GM19238 (cell line): ENCODE measurements around the gene ARAP1.

Experiments
- DNase-seq: peaks from one replicate; pipeline ENCODE4 v3.0.0; 2011; ENCODE audit warnings: low spot score; ENCODE audit not compliant: insufficient read length

The ARAP1 gene

DNA sequence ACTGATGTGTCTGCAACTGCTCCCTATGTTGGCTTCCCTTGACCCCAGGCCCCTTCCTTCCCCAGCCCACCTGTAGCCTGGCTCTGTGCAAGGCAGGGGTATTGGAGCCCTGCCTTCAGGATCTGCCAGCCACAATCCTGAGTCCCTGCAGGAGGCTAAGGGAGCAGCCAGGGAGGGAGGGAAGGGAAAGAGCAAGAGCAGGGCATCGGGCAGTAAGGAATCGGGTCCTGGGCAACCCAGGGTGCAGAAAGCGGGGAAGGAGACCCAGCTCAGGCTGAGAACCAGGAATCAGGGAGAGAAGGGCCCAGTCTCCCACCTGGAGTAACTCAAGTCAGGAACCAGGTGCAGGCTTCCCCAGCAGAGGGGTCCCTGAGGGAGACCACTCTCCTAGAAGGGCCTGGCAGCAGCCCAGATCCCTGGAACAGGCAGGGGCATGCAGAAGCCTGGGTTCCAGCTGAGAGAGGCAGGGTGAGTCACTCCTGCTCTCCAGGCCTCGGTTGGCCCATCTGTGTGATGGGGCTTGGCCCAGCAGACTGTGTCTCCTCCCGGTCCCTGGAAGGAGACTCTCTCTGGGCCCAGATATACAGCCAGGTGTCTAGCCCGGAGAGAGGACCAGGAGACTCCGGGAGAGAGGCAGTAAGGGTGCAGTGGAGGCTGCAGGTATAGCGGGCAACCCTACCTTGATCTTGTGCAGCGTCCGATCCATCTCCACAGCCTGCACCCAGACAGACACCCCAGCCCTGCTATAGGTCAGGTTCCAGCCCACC is 28.3 kb upstream of the ARAP1 start:
- DNase-seq = no peak

GRCh38 chr11:72779495-72780128 is 27.4 kb upstream of the ARAP1 start:
- DNase-seq = no peak

DNA sequence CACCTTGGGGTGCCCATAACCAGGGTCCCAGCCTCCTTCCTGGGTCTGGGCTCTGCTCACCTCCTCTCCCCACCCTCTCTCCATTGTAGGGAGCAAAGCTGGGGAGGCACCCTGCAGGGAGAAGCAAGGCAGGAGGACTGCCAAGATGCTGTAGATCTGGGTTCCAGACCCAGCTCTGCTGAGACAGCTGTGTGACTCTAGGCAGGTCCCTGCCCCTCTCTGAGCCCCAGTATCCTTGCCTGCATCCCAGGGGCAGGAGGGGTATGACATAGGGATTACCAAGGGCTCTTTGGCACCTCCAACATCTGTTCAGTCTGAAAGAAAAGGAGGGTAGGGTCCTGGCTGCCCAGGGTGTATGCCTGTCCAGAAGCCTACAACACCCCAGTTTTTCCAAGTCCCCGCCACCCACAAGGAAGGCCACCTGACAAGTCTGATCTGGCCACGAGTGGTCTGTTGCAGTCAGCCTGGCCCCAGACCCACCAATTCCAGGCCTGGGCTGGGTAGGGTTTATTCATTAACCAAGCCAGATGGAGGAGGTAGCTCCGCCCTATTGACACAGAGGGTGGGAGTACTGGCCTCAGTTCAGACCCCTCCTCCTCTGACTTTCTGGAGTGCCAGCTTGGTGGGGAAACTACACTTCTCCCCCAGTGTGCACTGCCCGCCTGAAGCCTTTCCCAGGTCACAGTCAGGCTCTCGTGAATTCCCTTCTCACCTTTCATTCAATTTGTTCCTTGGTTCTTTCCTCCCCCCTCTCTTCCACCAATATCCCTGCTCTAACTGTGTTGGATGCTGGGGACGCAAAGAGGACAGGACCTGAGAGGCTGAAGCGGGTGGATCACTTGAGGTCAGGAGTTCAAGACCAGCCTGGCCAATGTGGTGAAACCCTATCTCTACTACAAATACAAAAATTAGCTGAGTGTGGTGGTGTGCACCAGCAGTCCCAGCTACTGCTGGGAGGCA is 26.6 kb upstream of the ARAP1 start:
- no peak for DNase-seq

- DNase-seq = no peak
Observed at GRCh38 chr11:72777755-72778278, 25.6 kb upstream of the ARAP1 start.

DNA sequence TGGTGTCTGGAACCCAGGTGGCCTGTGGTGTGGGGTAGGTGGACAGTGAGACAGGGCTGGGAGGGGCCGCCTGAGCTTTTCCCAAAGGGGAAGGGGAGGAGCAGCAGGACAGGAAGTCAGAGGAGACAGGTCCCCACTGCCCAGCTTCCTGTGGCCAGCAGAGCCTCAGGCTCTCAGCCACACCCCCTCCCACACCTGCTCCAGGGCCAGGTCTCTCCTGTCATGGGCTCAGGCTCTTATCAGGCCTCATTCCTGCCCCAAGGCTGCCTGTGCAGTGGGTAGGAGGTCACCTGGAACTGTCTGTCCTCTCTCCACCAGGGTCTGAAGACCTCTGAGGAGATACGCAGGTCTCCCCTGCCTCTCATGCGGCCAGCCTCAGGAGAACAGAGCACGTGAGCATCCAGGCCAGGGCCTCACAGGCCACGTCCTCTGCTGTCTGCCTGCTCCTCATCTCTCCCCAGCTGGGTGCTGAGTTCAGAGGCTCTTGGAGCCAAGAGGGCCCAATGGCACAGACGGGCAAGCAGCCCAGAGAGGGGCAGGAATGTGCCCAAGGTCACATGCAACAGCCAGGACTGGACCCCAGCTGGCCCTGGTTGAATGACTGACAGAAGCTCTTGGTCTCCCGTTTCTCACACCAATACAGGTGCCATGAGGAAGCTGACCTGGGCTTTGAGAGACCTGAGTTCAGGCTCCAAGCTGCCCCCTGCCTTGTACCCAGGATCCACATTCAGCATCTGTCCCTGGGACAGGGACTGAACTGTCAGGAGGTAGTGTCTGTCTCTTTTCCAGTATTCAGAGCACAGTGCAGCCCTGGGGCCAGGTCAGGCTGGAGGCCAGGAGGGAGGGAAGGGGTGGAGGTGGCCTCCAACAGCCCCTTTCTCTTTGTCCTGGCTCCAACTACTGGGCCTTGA is 24.9 kb upstream of the ARAP1 start:
- no peak for DNase-seq

DNA sequence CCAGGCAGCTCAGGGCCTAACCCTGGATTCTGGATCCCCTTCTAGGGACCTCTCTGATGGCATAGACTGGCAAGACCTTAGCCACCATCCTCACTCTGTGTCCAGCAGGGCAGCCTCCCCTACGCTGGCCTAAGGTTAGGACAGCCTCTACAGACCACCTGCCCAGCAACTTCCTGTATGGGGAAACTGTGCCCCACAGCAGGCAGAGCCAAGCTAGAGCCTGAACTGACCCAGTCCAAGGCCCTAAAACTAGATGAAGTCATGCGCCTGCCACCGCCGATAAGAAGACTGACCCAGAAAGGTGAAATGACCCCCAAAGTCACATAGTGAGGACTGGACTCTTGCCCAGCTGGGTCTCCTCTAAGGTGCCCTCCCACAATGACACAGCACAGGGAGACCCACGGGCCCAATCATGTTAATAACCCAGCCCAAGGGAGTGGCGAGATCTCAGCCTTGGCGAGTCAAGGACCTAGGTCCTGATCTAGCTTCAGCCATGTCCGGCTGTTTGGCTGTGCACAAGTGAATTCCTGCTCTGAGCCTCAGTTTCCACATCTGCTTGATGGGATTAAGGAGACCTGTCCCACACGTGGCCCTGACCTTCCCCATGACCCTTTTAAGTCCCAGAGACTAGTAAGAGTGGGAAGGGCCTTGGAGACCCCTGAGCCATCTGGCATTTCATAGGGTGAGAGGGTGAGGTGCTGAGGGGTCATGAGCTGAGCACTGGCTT is 24.1 kb upstream of the ARAP1 start:
- no peak for DNase-seq

DNA sequence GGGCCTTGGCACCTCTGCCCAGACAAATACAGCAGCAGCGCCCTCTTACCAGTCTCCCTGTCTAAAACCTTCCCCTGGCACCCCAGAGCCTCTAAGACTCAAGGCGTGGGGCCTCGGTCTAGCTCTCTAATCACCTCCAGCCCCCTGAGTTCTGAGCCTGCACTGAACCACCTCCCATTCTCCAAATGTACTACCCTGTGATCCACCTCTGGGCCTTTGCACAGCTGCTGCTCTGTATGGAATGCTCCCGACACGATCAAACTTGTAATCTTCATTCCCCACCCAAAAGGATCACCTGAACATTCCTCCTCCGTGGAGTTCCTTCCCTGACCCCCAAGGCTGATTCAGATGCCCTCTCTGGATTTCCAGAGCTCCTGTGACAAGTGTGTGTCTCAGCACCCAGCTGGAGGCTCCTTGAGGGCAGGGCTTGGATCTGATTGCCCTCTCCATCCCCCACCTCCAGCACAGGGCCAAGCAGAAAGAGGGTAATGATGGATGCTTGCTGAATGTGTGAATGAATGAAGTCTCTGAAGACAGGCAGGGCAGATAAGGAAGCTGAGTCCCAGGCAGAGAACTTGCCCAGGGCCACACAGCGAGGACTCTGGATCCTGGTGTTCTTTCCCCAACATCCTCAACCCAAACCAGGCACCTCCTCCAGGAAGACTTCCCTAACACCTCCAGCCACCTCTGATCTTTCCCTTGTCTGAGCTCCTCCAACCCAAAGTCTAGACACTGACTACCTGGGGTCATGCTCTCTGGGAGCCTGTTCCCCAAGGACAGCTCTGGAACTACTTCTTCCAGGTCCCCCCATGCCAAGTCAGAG is 23.3 kb upstream of the ARAP1 start:
- DNase-seq = no peak

GRCh38 chr11:72774499-72774898 is 22.3 kb upstream of the ARAP1 start:
- no peak for DNase-seq

- no peak for DNase-seq
Observed at GRCh38 chr11:72773696-72774095, 21.5 kb upstream of the ARAP1 start.

DNA sequence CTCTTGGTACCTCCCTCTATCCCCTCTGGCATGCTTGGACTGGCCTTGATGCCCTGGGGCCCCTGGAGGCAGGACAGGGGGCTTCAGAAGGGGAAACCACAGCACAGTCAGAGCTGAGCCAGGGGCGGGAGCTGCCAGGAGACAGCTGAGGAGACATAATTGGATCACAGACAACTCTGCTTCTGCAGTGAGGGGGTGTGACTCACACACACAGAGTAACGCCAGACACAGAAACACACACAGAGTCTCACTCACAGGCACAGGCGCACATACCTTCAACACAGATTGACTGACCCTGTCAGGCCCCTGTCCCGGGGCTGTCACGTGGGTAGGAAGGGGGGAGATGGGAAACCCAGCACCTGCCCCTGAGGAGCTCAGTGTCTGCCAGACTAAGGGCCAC is 21.1 kb upstream of the ARAP1 start:
- DNase-seq = no peak

DNA sequence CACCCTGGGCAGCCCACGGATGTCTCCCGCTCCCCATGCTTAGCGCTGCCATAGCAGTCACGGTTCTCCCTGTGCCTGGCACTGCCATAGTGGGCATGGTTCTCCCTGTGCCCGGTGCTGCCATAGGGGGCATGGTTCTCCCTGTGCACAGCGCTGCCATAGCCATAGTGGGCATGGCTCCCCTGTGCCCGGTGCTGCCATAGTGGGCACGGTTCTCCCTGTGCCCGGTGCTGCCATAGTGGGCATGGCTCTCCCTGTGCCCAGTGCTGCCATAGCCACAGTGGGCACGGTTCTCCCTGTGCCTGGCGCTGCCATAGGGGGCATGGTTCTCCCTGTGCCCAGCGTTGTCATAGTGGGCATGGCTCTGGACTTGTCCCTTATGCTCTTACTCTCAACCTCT is 19.9 kb upstream of the ARAP1 start:
- no peak for DNase-seq

- no peak for DNase-seq
Observed at GRCh38 chr11:72771507-72771906, 19.3 kb upstream of the ARAP1 start.

- no peak for DNase-seq
Observed at GRCh38 chr11:72770799-72771198, 18.6 kb upstream of the ARAP1 start.

GRCh38 chr11:72769680-72770079 is 17.5 kb upstream of the ARAP1 start:
- no peak for DNase-seq

DNA sequence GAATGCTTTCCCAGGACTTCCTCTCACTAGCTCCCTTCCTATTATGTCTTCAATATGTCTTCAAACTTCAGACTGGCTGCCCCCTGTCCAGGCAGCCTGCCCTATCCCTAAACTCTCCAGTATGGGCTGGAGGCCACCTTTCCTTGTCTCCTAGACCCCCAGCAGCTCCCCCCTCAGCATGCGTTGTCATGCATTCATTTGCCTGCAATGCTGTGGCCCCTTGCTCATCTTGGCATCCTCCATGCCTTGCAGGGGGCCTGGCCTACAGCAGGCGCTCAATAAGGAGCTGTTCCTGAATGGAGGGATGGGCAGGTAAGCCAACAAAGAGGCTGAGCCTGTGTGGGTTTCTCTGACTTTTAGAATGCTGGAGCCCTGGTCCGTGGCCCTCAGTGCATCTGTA is 16.4 kb upstream of the ARAP1 start:
- no peak for DNase-seq

DNA sequence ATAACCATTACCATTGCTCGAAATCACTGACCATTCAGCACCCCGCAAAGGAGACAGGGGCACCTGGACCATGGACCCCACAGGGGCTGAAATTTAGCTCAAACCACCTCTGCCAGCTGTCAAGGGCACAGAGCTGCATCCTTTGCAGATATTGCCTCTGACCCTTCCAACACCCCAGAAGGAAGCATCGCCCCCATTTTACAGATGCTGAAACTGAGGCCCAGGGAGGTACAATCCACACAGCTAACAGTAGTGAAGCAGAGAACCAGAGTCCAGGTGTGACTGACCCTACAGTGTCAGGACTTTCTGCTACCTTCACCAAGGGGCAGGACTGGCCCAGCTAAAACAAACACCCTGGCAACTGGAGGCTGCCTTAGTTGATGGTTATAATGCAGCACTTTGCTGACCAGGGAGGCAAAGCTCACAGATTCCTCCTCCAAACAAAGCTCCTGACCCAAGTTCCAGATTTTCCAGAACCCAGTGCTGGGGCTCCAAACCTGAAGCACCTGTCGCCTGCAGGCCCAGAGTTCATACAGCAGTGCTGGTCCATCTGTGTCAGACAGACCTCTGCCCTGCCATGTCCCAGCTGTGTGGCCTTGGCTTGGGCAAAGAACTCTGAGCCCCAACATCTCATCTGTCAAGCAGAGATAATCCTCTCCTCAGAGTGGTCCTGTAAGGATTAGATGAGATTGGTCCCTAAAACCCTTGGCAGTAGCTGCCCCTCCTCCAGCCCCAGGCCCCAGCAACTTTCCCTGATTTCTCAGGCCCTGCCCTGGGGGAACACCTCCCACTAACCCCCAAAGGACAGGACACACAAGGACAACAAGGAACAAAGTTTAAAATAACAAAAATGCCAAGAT is 15.2 kb upstream of the ARAP1 start:
- DNase-seq = no peak

DNA sequence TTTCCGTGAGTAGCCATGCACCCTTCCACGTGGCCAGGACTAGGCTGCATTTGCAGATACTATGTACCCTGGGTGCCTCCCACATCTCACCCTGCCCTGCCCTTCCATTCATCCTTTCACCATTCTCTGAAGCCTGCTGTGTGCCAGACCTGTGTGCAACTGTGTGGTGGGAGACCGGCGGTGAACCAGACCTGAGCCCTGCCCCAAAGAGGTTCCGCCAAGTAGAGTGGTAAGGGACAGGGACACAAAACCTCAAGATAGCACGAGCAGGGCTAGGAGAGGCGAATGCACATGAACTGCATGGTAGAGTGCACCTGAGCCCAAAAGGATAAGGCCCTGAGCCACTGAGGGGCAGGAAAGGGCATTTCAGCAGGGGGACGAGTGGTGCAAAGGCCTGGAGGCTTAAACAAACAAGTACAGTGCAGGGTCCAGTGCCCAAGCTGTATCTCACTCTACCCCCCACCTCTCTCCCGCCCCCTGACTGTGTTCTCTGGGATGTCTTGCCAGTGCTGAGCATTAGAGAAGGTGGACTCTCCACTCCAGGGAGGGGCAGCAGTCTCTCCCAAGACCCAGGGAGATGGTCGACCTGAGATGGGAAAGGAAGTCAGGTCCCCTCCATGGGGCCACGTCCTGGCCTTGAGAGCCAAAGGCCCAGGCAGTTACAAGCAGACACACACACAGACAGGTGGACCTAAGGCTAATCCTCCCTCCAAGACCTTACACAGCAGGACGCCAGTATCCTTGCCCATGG is 14.1 kb upstream of the ARAP1 start:
- no peak for DNase-seq

GRCh38 chr11:72764503-72764902 is 12.3 kb upstream of the ARAP1 start:
- DNase-seq = no peak
